Measurements from ENCODE around the gene PCNT. TPM values are rescaled to one million over a fixed set of nuclear protein-coding genes. Genes with fewer than 3 reads are reported as not detected.

PCNT gene
- total and polyA plus RNA-seq, 10 of the 15 experiments (the other 5 are each of a cell fraction or from before 2014, with no cell fraction given) = 2.9 to 39.6 (median 20.5) TPM

GRCh38 chr21:46351476-46352163 is 27.7 kb downstream of the PCNT start:
- Histone ChIP-seq H3K27ac (ENCODE audit: control insufficient read depth, insufficient read depth) (no peak overlapping the region), H3K4me3 (no peak overlapping the region), H3K4me2 (ENCODE audit: control insufficient read depth, insufficient read depth) (no peak overlapping the region), H3K9me3 (replicated peaks; ENCODE audit: control insufficient read depth, insufficient read depth, low read length) (no peaks in the 10 kb centered on the region), H4K20me1 (ENCODE audit: control insufficient read depth, insufficient read depth) (no peaks in the 10 kb centered on the region), H3K36me3 (ENCODE audit: control insufficient read depth in 2 of 2, insufficient read depth in 2 of 2, low read length in 1 of 2) (peaks cover 19 to 70% of the 10 kb centered on the region in 2 experiments), H3K9ac (ENCODE audit: control insufficient read depth, insufficient read depth, low read length) (no peak overlapping the region), H2AFZ (ENCODE audit: control insufficient read depth, low read depth, low read length) (no peak overlapping the region), H3K79me2 (ENCODE audit: control insufficient read depth, insufficient read depth, low read length) (no peaks in the 10 kb centered on the region), H3K4me1 (ENCODE audit: control insufficient read depth, insufficient read depth, low read length) (peaks cover under 1% of the 10 kb centered on the region; the same call in 1 of the 2 replicates), H3K27me3 (replicated peaks in 1 of 2; ENCODE audit: control insufficient read depth in 2 of 2, insufficient read depth in 2 of 2, low read length in 1 of 2) (no peaks in the 10 kb centered on the region)
- 93% methylated on average over 11 of the region's 11 CpGs for WGBS (ENCODE audit: insufficient coverage, insufficient replicate concordance, low lambda C conversion rate, missing lambda C conversion rate)
- ChIA-PET RAD21 (ENCODE audit: unreplicated experiment) (no interaction called here), CTCF (interaction anchor here (1.3 kb wide), 1 partner anchor 97 kb away, joined by 4 read pairs; no protein-coding TSS in a partner anchor), SMC1A (ENCODE audit: uncharacterized antibody, unreplicated experiment) (no interaction called here), POLR2A (no interaction called here)
- in situ Hi-C loops (cut with MboI) = no loop called here
- FAIRE-seq = no peak
- BruUV-seq (replicated peaks) = no TSS peak
- intact Hi-C loops (cut with micrococcal nuclease; ENCODE audit: unreplicated experiment) = no loop called here
- DNase-seq (ENCODE audit: low read depth, low spot score) = no peak
- TF ChIP-seq NR2C2 (IDR thresholded peaks at IDR 0.05; ENCODE audit: borderline replicate concordance, control insufficient read depth, insufficient read length, low read depth) (no peak), CBX3 (IDR thresholded peaks at IDR 0.05; ENCODE audit: borderline replicate concordance, low read depth) (no peak), STAT1 (conservative IDR thresholded peaks at IDR 0.05) (no peak), E2F4 (IDR thresholded peaks at IDR 0.05; ENCODE audit: low read depth, low read length) (no peak), LARP7 (IDR thresholded peaks at IDR 0.05) (no peak), RB1 (IDR thresholded peaks at IDR 0.05; ENCODE audit: borderline replicate concordance) (no peak), GABPA (IDR thresholded peaks at IDR 0.05; ENCODE audit: low read depth) (no peak), BCL11A (IDR thresholded peaks at IDR 0.05; ENCODE audit: low read depth, low read length) (no peak), RUNX3 (IDR thresholded peaks at IDR 0.05; ENCODE audit: low read length) (no peak), POLR2AphosphoS5 (IDR thresholded peaks at IDR 0.05; ENCODE audit: low read length) (no peak), POLR2A (IDR thresholded peaks at IDR 0.05; ENCODE audit: low read depth, low read length) (no peak), SIN3A (IDR thresholded peaks at IDR 0.05; ENCODE audit: low read depth, low read length) (no peak), PAX8 (IDR thresholded peaks at IDR 0.05) (no peak), NBN (IDR thresholded peaks at IDR 0.05) (no peak), E2F8 (IDR thresholded peaks at IDR 0.05; ENCODE audit: low read depth, partially characterized antibody) (no peak), SRF (IDR thresholded peaks at IDR 0.05; ENCODE audit: low read depth in 2 of 2, low read length in 2 of 2) (no peak), ATF7 (IDR thresholded peaks at IDR 0.05; ENCODE audit: low read depth) (no peak), RCOR1 (conservative IDR thresholded peaks at IDR 0.05; ENCODE audit: low read depth, low read length) (no peak), IKZF2 (IDR thresholded peaks at IDR 0.05) (no peak), SPI1 (IDR thresholded peaks at IDR 0.05; ENCODE audit: borderline replicate concordance, insufficient read depth, low read depth, low read length) (no peak)
- ATAC-seq = no peak
